ENCODE data around the gene NUDT9.
"Not testable (repeated sequence)": the region's sequence is repeated elsewhere in the genome, so short reads cannot be mapped to it uniquely, and the experiment has no call there.

The NUDT9 gene

DNA sequence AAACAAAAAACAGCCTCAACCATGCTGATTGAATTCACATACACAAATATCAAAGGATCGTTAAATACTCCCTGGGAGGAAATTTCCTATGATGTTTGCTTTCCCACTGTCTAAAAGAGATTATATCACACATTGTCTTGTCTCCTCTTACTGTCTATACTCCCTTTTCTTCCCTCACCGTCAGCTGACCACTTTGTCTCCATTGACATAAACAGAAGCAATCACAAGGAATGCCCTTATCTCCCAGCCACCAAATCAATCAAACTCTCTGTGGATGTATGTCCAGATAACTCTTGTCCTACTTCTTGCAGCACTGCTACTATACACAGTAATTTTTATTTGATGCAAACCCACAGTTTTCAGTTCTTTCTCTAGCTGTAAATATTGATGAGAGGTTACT lies 12.2 kb upstream of the NUDT9 start:
- no peak for DNase-seq

GRCh38 chr4:87410679-87411078 lies 11.7 kb upstream of the NUDT9 start:
- DNase-seq: no peak

- no peak for DNase-seq
These were observed 7.6 kb upstream of the NUDT9 start for GRCh38 chr4:87414816-87415215.

DNA sequence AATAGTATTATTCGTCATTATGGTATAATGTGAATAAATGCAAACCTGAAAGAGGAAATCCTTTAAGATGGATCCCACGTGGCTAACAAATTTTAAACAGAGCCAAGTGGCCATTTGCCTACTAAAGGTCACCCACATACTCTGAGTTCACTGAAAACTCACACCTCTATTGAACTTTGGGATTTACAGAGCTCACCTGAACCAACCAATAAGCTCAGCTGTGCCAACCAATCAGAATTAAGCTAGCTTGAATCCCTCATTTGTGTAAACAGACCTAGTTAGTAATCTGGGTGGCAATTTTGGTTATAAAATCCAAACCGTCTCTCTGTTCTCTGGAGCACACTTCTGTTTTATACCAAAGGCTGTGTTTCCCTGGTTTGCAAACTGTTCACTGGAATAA lies 5.4 kb upstream of the NUDT9 start:
- no peak for DNase-seq

- not testable (repeated sequence) for DNase-seq
These were observed 4.0 kb upstream of the NUDT9 start for GRCh38 chr4:87418410-87418809.

GRCh38 chr4:87419578-87420249 lies 2.7 kb upstream of the NUDT9 start:
- no peak for DNase-seq

DNA sequence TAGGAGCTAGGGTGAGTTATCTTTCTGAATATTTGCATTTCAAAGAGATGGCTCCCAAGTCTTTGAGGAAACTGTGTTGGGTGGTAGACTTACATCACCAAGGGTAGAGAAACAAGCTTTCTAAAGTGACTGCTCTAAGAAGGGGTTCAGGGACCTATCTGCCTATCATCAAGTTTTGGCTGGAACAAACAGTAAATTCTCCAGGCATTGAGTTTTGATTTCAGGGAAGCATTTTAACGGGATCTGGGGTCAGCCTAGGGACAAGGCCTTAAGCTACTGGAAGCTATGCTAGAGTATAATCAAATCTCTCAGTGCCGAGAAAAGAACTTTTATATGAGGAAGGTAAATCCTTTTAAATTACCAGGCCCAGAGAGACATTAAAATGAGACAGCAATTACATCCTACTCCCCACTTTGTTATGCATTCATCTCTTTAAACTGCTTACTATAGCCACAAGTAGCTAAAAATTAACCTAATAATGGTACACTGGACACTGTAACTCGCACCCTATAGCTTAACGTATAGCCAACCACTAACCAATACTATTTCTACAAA lies 2.0 kb upstream of the NUDT9 start:
- no peak for DNase-seq

- peak; percentile 53 for DNase-seq
These were observed 1.1 kb downstream of the NUDT9 start for GRCh38 chr4:87423317-87424098.

DNA sequence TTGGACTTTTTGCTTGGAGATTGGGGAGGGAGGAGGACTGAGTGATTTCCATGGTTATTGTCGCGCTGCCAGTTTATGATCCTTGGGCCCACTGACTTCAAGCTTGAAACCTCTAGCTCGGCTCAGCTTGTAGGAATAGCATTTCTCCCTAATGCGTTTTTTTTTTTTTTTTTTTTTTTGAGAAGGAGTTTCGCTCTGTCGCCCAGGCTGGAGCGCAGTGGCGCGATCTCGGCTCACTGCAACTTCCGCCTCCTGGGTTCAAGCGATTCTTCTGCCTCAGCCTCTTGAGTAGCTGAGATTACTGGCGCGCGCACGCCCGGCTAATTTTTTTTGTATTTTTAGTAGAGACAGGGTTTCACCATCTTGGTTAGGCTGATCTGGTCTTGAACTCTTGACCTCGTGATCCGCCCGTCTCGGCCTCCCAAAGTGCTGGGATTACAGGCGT lies 1.7 kb downstream of the NUDT9 start:
- not testable (repeated sequence) for DNase-seq

GRCh38 chr4:87425711-87426110 lies 3.3 kb downstream of the NUDT9 start:
- no peak for DNase-seq

DNA sequence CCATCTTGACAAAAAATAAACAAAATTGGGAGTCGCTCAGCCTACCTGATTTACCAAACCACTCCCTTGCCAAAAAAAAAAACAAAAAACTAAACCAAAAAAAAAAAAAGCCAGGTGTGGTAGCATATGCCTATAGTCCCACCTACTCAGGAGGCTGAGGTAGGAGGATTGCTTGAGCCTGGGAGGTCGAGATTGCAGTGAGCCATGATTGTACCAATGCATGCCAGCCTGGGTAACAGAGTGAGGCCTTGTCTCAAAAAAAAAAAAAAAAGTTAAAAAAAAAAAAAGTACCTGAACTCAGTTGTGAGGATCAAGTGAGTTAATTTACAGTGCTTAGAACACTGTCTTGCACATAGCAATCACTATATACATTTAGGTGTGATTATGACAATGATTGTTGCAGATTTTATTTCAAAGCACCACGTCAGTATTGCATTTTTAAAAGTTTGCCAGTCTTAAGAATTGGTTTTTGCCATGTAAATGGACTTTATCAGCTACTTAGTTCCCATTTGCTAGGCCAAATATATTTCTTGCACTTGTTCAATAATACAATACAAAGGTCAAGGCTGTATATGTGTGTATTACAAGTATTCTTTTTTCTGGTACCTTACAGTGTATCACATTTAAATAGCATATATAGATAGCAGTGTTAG lies 4.6 kb downstream of the NUDT9 start:
- no peak for DNase-seq

GRCh38 chr4:87427518-87427868 lies 5.1 kb downstream of the NUDT9 start:
- no peak for DNase-seq

GRCh38 chr4:87428979-87429378 lies 6.6 kb downstream of the NUDT9 start:
- DNase-seq: no peak

DNA sequence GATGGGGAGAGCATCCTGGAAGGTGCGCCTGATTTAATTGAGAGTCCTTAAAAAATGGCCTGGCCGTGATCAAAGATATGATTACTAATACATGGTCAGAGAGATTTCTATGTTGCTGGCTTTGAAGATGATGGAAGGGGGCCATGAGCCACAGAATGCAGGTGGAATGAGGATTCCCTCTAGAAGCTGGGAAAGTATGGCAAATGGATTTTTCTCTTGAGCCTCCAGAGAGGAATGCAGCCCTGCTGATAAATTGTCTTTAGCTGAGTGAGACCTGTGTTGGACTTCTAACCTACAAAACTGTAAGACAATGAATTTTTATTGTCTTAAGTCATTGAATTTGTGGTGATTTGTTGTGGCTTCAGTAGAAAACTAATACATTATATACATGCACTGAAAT lies 7.7 kb downstream of the NUDT9 start:
- no peak for DNase-seq

- DNase-seq: no peak
These were observed 11.0 kb downstream of the NUDT9 start for GRCh38 chr4:87433342-87433741.

DNA sequence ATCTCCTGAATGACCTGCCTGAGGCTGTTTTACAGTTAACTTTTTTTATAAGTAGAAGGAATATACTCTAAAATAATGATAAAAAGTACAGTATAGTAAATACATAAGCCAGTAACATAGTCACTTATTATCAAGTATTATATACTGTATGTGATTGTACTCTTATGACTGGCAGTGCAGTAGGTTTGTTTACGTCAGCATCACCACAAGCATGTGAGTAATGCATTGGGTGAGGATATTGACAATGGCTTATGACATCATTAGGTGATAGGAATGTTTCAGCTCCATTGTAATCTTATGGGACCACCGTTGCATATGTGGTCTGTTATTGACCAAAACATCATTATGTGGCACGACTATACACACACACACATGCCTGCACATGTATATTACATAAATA lies 20.5 kb downstream of the NUDT9 start:
- DNase-seq: no peak

DNA sequence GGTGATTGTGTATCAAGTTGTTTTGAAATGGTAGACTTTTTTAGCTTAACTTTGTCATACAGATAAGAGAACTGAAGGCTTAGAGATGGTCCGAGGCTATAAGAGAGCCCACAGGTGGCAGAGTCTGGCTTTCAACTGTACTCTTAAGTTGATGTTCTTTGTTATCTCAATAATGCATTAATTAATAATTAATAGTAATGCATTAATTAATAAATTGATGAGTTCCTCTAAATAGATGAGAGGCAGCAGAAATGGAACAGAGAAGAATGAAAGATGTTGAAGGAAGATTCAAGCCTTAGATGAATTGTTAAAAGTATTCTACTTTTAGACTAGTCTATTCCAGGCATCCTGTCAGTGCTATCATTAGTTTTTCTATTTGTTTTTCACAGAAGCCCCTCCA lies 22.4 kb downstream of the NUDT9 start:
- no peak for DNase-seq

DNA sequence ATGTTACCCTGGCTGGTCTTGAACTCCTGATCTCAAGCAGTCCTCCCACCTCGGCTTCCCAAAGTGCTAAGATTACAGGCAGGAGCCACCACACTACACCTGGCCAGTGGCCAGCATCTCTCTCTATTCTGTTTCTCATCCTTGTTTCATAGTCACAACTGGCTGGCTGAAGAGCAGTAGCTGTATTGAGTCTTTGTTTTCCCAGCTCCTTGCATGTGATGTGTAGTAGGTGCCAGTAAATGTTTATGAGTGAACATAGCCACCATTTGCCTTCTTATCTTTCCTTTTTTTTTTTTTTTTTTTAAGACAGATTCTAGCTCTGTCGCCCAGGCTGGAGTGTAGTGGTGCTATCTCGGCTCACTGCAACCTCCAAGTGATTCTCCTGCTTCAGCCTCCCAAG lies 23.6 kb downstream of the NUDT9 start:
- DNase-seq: no peak

- DNase-seq: not testable (repeated sequence)
These were observed 24.0 kb downstream of the NUDT9 start for GRCh38 chr4:87446375-87446774.

GRCh38 chr4:87451537-87451936 lies 29.2 kb downstream of the NUDT9 start:
- no peak for DNase-seq

GRCh38 chr4:87458913-87459312 lies 36.5 kb downstream of the NUDT9 start:
- DNase-seq: no peak

DNA sequence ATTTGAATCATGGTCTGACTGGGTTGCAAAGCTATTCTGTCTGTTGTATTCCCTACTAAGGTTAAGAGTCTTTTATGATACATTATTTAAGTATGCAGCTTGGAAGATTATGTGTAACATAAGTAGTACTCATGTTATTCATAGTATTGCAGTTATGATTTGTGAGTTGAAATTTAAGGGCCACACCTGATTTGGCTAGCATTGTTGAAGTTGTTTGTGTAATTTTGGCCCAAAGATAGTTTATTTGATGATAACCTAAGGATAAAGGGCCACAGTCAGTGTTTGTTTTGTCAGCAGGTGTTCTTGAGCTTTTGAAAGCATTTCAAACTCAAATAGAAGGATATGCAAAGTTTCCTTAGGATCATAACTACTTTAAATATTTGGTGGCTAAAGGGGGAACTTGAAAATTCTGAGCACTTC lies 38.9 kb downstream of the NUDT9 start:
- DNase-seq: no peak

DNA sequence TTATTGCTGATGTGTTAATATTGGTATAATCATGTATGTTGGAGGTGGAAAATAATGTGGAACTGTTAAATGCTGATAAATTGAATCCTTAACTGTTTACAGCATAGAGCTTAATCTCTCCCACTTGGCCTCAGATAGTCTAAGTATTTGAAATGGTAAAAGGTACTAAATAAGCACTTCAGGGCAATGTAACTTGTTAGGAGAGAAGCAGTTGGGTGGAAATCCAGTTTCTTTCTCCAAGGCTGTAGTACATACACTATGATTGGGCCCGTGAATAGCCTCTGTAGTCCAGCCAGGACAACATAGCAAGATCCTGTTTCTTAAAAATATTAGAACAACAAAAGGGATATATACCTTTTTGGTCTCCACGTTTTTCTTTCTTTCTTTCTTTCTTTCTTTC lies 39.7 kb downstream of the NUDT9 start:
- DNase-seq: no peak

All from NCI-H1105 (cell line).